Measurements from ENCODE around the gene TNFRSF13B. TPM values are rescaled to one million over a fixed set of nuclear protein-coding genes. Genes with fewer than 3 reads are reported as not detected.

TNFRSF13B gene
- total RNA-seq, 1 donor from 2014 or later, result not detected

DNA sequence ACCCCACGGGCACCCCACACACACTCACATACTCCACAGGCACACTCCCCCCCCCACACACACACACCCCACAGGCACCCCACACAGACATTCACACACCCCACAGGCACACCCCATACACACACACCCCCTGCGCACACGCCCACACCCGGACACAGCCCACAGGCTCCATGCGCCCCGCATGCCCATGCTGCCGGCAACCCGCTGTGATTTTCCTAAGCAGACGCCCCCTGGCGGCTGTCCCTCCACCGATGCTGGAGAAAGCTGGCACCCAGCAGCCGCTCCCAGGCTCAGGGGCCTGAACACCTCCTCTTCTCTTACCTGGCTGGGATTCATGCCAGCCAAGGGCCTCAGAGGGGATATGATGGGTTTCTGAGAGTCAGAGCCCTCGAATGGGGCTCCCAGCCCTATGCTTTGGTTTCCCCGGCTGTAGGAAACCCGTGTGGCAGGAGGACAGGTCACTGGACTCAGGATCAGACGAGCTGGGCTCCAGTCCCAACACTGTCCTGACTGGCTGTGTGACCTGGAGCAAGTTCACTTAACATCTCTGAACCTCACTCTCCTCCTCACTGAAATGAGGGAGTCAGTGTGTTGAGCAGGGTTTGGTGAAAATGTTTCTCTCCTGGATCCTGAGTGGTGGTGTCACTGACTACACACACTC lies 19.6 kb upstream of the TNFRSF13B start:
- TF ChIP-seq, protein P1, sequence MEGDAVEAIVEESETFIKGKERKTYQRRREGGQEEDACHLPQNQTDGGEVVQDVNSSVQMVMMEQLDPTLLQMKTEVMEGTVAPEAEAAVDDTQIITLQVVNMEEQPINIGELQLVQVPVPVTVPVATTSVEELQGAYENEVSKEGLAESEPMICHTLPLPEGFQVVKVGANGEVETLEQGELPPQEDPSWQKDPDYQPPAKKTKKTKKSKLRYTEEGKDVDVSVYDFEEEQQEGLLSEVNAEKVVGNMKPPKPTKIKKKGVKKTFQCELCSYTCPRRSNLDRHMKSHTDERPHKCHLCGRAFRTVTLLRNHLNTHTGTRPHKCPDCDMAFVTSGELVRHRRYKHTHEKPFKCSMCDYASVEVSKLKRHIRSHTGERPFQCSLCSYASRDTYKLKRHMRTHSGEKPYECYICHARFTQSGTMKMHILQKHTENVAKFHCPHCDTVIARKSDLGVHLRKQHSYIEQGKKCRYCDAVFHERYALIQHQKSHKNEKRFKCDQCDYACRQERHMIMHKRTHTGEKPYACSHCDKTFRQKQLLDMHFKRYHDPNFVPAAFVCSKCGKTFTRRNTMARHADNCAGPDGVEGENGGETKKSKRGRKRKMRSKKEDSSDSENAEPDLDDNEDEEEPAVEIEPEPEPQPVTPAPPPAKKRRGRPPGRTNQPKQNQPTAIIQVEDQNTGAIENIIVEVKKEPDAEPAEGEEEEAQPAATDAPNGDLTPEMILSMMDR (IDR thresholded peaks at IDR 0.05; ENCODE audit: unreplicated experiment), result peak; percentile 83
- Mint-ChIP-seq H3K4me1 (ENCODE audit: unreplicated experiment) (peaks cover 20% of the 10 kb centered on the region), H3K4me3 (ENCODE audit: unreplicated experiment) (no peak overlapping the region), H3K27ac (ENCODE audit: unreplicated experiment) (no peak overlapping the region), H3K36me3 (ENCODE audit: low read depth, unreplicated experiment) (peaks cover 5% of the 10 kb centered on the region), H3K9me3 (ENCODE audit: unreplicated experiment) (no peaks in the 10 kb centered on the region), H3K27me3 (ENCODE audit: unreplicated experiment) (peaks cover 6% of the 10 kb centered on the region)
- DNase-seq (ENCODE audit: low spot score), result peak; percentile 88

DNA sequence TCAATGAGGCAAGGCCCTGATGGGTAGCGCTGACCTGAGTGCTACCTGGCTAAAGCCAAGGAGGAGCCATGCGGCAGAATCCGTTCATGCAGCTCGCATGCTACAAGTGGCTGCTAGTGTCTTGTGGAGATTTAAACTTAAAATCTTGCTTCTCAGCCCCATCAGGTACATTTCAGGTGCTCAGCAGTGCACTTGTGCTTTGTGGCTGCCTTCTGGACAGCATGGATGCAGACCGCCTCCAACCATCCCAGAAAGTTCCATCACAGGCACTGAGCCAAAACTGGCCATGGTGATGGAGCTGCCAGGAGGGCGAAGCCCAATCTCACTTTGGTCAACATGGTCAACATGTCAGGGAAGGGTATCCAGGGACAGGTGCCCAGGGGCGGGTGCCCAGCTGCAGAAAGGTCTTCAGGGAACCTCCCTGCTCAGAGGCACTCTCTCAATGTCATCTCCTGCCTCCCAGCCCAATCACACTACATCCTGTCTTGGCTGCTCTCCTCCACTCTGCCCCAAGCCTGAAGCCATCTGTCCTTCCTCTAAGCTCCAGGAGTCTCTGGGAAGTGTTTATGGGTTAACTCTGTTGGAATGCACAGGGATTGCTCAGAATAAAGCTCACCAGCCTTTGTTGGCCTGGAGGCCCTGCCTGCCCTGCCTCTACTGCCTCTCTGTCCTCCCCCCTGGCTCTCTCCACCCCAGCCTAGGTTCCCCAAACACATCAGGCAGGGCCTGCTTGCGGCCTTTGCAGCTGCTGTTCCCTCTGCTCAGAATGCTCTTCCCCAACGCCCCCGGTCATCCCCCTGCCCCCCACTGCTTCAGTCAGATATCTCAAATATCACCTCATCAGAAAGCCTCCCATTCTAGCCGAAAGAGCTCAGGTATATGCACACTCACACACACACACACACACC lies 18.3 kb upstream of the TNFRSF13B start:
- Mint-ChIP-seq H3K4me3 (ENCODE audit: unreplicated experiment) (peak overlapping the region; percentile 42), H3K27ac (ENCODE audit: unreplicated experiment) (no peak overlapping the region), H3K27me3 (ENCODE audit: unreplicated experiment) (peaks cover 9% of the 10 kb centered on the region), H3K4me1 (ENCODE audit: unreplicated experiment) (peaks cover 20% of the 10 kb centered on the region), H3K9me3 (ENCODE audit: unreplicated experiment) (no peaks in the 10 kb centered on the region), H3K36me3 (ENCODE audit: low read depth, unreplicated experiment) (peaks cover 5% of the 10 kb centered on the region)
- TF ChIP-seq, protein P1 (IDR thresholded peaks at IDR 0.05; ENCODE audit: unreplicated experiment), result no peak
- no peak for DNase-seq (ENCODE audit: low spot score)

DNA sequence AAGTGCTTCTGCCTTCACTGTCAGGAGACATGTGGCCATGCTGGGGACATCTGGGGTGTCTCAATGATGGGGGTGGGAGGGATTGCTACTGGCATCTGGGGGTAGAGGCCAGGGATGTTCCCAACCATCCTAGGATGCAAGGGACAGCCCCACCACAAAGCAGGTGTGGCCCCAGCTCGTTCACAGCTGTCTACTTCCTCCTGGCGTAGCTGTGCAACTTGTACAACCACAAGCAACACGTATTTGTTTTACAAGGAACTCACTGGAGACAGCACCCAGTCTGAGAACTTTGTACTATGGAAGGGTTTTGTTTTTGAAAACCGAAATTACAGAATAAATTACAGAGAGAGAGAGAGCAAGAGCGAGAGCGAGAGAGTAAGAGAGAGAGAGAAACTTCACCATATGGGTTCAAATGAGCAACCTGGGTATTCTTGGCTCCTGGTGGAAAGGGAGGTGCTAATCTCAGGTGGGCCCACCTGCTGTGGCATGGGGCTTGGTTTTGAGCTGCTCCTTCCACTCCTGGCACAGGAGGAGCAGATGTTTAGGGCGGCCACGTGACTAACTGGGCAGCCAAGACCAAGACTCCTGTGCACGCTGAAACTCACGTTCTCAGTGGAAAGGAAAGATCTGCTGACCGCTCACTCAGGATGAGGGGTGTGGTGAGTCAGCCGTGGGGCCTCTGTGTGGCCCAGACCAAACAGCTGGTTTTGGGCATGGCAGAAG lies 17.5 kb upstream of the TNFRSF13B start:
- Mint-ChIP-seq H3K4me3 (ENCODE audit: unreplicated experiment) (no peak overlapping the region), H3K9me3 (ENCODE audit: unreplicated experiment) (no peaks in the 10 kb centered on the region), H3K36me3 (ENCODE audit: low read depth, unreplicated experiment) (peaks cover 5% of the 10 kb centered on the region), H3K27ac (ENCODE audit: unreplicated experiment) (no peak overlapping the region), H3K4me1 (ENCODE audit: unreplicated experiment) (peaks cover 20% of the 10 kb centered on the region), H3K27me3 (ENCODE audit: unreplicated experiment) (peaks cover 11% of the 10 kb centered on the region)
- DNase-seq (ENCODE audit: low spot score), result no peak
- TF ChIP-seq, protein P1 (IDR thresholded peaks at IDR 0.05; ENCODE audit: unreplicated experiment), result no peak

DNA sequence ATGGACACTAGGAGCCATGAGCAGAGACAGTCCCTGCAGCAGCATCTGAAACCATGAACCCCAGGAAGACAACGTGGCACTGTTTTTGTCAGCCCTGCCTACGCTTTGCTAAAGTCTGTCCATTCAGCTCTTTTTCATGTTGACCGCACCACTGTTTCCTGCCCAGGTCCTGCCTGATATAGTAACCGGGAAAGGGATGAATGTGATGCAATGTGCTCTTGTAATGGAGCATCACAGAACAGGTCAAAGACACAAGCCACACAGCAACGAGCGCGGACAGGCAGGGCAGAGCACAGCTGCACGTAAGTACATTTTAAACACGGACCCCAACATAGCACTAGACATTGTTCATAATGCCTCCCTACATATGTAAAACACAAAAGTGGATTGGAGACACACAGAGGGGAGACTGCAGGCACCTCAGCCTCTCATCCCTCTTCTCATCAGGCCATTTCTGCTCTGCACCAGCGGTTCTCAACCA lies 16.9 kb upstream of the TNFRSF13B start:
- peaks cover 23% of the 10 kb centered on the region for H3K4me1 Mint-ChIP-seq (ENCODE audit: unreplicated experiment)
- H3K9me3 Mint-ChIP-seq (ENCODE audit: unreplicated experiment), result no peaks in the 10 kb centered on the region
- no peak for DNase-seq (ENCODE audit: low spot score)
- peaks cover 11% of the 10 kb centered on the region for H3K27me3 Mint-ChIP-seq (ENCODE audit: unreplicated experiment)
- no peak overlapping the region for H3K27ac Mint-ChIP-seq (ENCODE audit: unreplicated experiment)
- peaks cover 5% of the 10 kb centered on the region for H3K36me3 Mint-ChIP-seq (ENCODE audit: low read depth, unreplicated experiment)
- H3K4me3 Mint-ChIP-seq (ENCODE audit: unreplicated experiment), result no peak overlapping the region
- TF ChIP-seq, protein P1 (IDR thresholded peaks at IDR 0.05; ENCODE audit: unreplicated experiment), result no peak

Data from endothelial cell (in vitro differentiated cells).